SK-N-SH treated with all-trans-retinoic acid at 6 μM for 48 hours (cell line): Measurements from ENCODE around the gene SLC22A14.

ENCODE experiments used
- ARNTL ChIP-seq: fragments of 450-650 bp; formaldehyde crosslinking; IDR thresholded peaks from 2 replicates; pipeline ENCODE4 v1.5.0; 2020; ENCODE audit warnings: low read depth, mild to moderate bottlenecking, moderate library complexity, borderline replicate concordance
- ESRRG ChIP-seq: fragments of 250-450 bp; sonication (Bioruptor Pico); IDR thresholded peaks from 2 replicates; pipeline ENCODE4 v1.6.1; 2021; ENCODE audit warnings: mild to moderate bottlenecking
- GLIS3 ChIP-seq: fragments of 250-450 bp; sonication (Bioruptor Pico); IDR thresholded peaks from 2 replicates; pipeline ENCODE4 v1.5.0; 2020; ENCODE audit warnings: mild to moderate bottlenecking, moderate library complexity
- SNAI2 ChIP-seq: fragments of 250-450 bp; sonication (Bioruptor Pico); IDR thresholded peaks from 2 replicates; pipeline ENCODE4 v1.5.0; 2020; ENCODE audit warnings: mild to moderate bottlenecking, moderate library complexity
- ZFP3 ChIP-seq: fragments of 250-450 bp; sonication (Bioruptor Pico); IDR thresholded peaks from 2 replicates; pipeline ENCODE4 v1.5.0; 2020; ENCODE audit warnings: mild to moderate bottlenecking, moderate library complexity
- ZNF565 ChIP-seq: fragments of 450-650 bp; formaldehyde crosslinking; conservative IDR thresholded peaks from 2 replicates; pipeline ENCODE4 v1.5.0; 2020; ENCODE audit warnings: low read depth, mild to moderate bottlenecking, moderate library complexity
- ZNF8 ChIP-seq: fragments of 450-650 bp; formaldehyde crosslinking; IDR thresholded peaks from 2 replicates; pipeline ENCODE4 v1.5.0; 2020; ENCODE audit warnings: mild to moderate bottlenecking, moderate library complexity
- TF ChIP-seq, protein P1 (sequence below): fragments of 250-450 bp; sonication (Bioruptor Pico); IDR thresholded peaks from 2 replicates; pipeline ENCODE4 v1.8.0; 2020; ENCODE audit warnings: mild to moderate bottlenecking, moderate library complexity, borderline replicate concordance
- TF ChIP-seq, protein P2 (sequence below): fragments of 250-450 bp; sonication (Bioruptor Pico); IDR thresholded peaks from 2 replicates; pipeline ENCODE4 v1.5.0; 2020; ENCODE audit warnings: mild to moderate bottlenecking, moderate library complexity
- TF ChIP-seq, protein P3 (sequence below): fragments of 250-450 bp; sonication (Bioruptor Pico); IDR thresholded peaks from 2 replicates; pipeline ENCODE4 v1.5.1; 2020; ENCODE audit warnings: low read depth, mild to moderate bottlenecking, moderate library complexity

DNA sequence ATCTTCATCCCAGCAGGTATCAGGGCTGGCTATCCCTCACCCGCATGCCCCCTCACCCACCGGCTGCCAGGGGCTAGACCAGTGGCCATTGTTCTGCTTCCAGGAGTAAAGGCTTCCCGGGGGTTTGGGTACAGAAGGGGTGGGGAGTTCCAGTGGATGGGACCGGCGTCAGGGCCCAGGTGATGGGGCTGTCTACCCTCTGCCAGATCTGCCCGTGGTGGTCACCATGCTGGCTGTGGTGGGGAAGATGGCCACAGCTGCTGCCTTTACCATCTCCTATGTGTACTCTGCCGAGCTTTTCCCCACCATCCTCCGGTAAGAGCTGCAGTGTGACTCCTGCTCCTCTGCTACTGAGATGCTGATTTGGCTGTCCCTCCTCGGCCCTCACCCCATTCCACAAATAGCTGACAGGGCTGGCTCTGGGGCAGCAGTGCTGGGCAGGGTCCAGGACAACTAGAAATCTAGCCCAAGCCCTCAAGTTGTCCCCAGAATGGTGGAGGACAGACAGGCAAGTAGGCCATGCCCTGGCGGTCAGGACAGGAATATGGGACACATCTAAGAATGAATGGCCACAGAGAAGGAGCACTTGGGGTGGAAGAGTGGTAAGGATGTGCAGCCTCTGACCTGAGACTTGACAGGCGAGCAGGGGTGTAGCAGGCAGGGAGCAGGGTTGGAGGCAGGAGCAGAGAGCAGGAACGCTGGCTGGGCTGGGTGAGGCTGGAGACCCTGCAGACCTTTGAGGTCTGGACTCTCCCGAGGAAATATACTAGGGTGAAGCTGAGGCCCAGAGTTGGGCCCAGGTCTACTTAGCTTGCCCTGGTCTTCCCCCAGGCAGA lies 5.8 kb upstream of the SLC22A14 start:
- TF ChIP-seq GLIS3 (CRISPR knock-in tag) (no peak), ZNF8 (CRISPR knock-in tag) (no peak), ESRRG (CRISPR knock-in tag) (no peak), ZNF565 (CRISPR knock-in tag) (no peak), ZFP3 (CRISPR knock-in tag) (no peak), SNAI2 (no peak), ARNTL (CRISPR knock-in tag) (no peak)
- TF ChIP-seq, protein P1, sequence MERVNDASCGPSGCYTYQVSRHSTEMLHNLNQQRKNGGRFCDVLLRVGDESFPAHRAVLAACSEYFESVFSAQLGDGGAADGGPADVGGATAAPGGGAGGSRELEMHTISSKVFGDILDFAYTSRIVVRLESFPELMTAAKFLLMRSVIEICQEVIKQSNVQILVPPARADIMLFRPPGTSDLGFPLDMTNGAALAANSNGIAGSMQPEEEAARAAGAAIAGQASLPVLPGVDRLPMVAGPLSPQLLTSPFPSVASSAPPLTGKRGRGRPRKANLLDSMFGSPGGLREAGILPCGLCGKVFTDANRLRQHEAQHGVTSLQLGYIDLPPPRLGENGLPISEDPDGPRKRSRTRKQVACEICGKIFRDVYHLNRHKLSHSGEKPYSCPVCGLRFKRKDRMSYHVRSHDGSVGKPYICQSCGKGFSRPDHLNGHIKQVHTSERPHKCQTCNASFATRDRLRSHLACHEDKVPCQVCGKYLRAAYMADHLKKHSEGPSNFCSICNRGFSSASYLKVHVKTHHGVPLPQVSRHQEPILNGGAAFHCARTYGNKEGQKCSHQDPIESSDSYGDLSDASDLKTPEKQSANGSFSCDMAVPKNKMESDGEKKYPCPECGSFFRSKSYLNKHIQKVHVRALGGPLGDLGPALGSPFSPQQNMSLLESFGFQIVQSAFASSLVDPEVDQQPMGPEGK (CRISPR knock-in tag) = no peak
- TF ChIP-seq, protein P2, sequence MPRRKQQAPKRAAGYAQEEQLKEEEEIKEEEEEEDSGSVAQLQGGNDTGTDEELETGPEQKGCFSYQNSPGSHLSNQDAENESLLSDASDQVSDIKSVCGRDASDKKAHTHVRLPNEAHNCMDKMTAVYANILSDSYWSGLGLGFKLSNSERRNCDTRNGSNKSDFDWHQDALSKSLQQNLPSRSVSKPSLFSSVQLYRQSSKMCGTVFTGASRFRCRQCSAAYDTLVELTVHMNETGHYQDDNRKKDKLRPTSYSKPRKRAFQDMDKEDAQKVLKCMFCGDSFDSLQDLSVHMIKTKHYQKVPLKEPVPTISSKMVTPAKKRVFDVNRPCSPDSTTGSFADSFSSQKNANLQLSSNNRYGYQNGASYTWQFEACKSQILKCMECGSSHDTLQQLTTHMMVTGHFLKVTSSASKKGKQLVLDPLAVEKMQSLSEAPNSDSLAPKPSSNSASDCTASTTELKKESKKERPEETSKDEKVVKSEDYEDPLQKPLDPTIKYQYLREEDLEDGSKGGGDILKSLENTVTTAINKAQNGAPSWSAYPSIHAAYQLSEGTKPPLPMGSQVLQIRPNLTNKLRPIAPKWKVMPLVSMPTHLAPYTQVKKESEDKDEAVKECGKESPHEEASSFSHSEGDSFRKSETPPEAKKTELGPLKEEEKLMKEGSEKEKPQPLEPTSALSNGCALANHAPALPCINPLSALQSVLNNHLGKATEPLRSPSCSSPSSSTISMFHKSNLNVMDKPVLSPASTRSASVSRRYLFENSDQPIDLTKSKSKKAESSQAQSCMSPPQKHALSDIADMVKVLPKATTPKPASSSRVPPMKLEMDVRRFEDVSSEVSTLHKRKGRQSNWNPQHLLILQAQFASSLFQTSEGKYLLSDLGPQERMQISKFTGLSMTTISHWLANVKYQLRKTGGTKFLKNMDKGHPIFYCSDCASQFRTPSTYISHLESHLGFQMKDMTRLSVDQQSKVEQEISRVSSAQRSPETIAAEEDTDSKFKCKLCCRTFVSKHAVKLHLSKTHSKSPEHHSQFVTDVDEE (CRISPR knock-in tag) = no peak
- TF ChIP-seq, protein P3, sequence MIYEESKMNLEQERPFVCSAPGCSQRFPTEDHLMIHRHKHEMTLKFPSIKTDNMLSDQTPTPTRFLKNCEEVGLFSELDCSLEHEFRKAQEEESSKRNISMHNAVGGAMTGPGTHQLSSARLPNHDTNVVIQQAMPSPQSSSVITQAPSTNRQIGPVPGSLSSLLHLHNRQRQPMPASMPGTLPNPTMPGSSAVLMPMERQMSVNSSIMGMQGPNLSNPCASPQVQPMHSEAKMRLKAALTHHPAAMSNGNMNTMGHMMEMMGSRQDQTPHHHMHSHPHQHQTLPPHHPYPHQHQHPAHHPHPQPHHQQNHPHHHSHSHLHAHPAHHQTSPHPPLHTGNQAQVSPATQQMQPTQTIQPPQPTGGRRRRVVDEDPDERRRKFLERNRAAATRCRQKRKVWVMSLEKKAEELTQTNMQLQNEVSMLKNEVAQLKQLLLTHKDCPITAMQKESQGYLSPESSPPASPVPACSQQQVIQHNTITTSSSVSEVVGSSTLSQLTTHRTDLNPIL (CRISPR knock-in tag) = no peak
